GM18519 (cell line): Measurements from ENCODE around the gene HIGD1A.

ENCODE experiments used
- ATAC-seq: cut with Tn5 transposase; IDR thresholded peaks from one replicate; pipeline ENCODE4 v1.9.1; 2021; ENCODE audit warnings: mild to moderate bottlenecking, moderate library complexity; ENCODE audit not compliant: unreplicated experiment, low FRiP score

The HIGD1A gene

DNA sequence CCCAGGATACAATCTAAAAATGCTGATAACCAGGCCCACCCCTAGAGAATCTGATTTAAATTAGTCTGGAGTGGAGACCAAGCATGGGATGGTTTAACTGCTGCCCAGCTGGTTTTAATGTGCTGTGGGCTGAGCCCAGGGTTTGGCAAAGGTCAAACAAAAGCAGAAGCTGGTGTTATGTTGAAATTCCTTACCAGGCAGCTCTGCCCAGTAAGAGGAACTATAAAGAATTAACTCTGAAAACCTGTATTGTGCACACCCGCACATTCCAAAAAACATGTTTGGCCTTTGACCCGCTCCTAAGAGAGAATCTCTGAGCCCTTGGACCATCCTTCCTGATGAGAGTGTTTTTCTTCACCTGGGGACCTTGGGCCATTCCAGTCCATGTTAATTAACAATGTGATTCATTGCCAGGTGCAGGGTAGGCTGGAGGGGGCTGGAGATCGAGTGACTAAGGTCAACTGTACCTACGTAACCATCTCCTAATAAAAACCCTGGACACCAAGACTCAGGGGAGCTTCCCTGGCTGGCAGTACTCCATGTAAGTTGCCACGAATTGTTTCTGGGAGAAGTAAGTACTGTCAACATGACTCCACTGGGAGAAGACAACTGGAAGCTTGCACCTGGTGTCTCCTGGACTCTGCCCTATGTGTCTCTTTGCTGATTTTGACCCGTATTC lies 42.1 kb downstream of the HIGD1A start:
- ATAC-seq = no peak

DNA sequence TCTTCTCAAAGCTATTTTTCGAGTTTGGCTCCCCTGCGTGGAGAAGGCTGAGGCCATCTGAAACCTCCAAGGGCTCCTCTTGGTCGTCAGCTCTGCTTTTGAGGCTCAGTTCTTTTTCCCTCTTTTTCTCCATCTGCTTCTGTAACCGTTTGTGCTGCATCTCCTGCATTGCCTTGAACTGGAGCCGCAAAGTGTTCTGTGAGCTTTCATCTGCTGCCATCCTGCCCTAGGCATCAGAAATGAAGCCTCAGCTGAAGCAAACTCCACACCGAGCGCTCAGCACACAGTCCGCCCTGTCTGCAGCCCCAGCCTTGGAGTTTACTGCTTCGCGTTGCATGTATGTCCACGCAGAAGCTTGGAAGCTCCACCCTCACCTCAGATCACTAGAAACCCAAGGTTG lies 46.2 kb downstream of the HIGD1A start:
- no peak for ATAC-seq

DNA sequence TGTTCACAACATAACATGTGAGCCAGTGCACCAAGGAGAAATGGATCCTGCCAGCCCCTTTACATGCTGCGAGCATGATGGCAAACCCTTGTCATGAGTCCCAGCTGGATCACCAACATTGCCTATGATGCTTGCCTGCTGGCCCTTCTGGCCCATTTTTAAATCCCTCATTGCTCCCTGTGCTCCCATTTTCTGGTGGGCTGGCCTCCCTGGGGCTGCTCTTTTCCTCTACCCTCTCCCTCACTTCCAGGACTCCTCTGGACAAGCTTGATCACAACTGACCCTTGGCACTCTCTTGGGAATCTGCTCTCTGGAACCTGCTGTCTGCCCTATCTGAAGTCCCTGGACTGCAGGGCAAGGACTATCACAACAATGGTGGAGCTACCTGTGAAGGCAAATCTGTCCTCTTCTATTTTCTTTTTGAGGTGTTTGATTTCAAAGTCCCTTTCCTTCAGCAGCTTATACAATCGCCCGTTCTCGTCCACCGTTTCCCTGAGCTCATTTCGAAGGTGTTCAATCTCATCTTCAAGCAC lies 47.5 kb downstream of the HIGD1A start:
- no peak for ATAC-seq

DNA sequence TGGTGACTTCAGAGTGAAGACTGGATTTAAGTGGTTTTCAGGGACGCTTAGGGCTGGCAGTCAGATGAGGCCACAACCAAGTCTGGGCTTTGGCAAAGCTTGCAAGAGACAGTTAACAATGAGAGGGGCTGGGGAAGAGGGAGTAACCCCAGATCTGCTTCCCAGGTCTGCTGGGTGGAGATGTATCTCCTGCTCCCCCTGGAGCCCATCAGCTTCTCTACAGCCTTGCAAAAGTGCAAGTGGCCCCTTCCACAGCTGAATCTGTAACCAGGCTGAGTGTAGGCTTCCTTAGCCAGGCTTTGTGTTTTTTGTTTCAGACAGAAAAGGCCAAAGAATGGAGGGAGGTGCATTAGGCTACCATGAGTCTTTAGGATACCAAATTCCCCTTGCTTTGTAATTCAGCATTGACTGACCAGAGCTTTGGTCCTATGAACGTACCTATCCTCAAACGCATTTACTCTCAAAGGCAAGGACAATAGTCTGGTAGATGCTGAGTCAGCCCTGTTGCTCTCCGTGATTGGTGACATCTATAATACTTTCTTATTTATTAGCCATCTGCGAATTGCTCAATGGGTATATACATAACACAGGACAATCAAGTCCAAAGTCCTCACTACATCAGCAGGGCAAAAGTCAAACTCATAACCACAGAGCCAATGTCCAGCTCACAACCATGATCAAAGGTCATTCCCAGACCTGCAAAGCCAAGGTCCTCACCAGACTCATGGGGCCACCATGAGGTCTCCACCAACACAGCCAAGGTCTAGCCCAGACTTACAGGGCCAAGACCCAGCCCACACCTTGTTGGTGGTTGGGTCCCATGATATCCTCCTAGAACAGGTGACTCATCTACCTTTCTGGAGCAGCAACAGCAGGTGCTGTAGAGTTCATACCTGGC lies 48.4 kb downstream of the HIGD1A start:
- no peak for ATAC-seq

DNA sequence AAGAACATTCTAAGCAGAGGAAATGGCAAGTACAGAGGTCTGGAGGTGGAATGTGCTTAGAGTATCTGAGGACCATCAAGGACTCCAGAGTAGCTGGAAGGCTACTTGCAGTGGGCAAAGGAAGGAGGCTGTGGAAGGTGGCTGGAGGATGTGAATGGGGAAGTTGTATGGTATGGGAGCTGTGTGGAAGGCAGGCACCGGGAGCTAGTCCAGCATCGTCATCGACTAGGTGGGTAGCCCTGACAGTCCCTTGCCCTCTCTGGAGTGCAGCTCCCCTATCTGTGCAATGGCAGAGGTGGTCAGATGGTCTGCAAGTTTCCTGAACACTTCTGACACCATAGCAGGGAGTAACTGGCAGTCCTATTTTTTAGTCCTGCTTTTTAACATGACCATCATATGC lies 50.5 kb downstream of the HIGD1A start:
- ATAC-seq = no peak

DNA sequence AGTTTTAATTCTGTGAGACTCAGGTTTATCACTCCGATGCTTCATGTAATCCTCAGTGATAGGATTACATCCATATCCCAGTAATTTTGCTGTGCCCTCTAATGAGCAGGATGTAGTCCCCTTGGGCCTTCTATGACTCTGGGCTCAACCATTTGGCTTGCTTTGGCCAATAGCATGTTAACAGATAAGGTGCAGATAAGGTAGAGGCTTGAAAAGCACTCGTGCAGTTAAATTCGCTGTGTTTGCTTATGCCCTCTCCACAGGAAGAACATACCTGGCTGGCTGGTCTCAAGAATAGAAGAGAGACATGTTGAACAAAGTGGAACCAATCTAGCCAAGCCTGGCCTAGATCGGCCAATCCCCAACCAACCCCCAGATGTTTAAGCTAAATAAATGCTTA lies 51.3 kb downstream of the HIGD1A start:
- no peak for ATAC-seq

DNA sequence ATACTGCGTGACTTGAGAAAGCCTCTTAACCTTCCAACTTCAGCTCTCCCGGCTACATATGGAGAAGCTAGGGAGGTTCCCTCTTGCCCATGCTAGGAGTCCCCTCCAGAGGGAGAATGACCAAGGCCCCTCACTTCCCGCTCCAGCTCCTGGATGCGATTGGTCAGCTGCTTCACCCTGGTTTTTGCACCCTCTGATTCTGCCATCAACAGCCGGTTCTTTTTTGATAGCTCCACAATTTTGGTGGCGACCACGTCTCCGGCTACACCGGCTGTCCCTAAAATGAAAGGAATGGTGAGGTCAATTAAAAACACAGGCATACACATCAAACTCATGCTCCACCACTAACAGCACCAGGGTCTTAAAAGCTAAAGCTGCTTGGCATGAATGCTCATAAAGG lies 51.8 kb downstream of the HIGD1A start:
- no peak for ATAC-seq

DNA sequence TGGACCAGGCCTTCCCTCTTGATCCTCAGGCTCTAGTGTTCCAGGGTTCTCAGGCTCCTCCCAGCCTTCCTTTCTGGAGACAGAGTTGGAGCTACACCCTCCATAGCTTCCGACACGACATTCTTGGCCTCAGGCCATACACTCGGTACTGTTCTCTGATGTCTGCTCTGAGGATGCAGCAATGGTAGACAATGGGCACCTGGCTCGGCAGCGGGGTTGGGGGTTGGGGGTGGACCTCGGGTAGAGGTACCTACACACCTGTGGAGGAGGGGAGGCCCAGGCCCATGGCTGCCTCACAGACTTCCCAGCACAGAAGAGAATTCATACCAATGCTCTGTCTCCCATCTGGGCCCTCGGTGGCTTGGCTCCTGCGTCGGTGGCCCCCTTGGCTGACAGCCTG lies 52.7 kb downstream of the HIGD1A start:
- no peak for ATAC-seq

DNA sequence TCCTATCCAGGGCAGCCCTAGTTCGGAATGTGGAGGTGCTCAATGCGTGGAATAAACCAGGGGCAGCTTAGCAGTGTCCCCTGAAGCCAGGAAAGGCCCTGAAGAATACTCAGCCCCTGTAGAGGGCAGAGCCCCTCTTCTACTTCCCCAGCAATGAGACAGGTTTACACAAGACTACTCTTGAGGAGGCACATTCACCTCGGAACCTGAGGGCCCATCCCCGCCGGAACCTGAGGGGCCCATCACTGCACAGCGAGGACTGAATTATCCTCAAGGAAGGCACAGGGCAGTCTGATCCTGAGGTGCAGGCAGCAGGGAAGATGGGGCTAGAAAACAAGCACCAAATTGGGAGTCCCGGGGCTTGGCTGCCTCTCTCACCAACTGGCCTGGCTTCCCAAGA lies 53.5 kb downstream of the HIGD1A start:
- ATAC-seq = no peak

DNA sequence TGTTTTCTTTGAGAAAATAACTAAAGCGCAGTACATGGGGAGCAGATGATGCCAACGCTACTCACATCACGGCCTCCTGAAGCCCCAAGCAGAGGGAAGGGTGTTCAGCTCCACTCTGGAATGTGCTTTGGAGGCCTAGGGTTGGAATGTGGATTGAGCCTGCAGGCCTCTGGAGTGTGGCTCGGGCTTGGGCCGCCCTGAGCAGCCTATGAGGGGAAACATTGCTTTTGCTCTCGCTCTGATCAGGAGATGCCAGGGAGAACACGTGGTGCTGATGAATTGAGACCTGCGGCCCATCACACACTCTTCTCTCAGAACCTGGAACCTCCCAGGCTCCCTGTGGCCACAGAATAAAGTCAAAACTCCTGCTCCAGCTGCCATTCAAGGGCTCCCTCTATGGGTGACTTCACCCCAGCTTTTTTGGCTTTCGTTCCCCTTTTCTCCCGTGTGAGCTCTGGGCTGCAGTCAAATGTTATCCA lies 54.5 kb downstream of the HIGD1A start:
- no peak for ATAC-seq

DNA sequence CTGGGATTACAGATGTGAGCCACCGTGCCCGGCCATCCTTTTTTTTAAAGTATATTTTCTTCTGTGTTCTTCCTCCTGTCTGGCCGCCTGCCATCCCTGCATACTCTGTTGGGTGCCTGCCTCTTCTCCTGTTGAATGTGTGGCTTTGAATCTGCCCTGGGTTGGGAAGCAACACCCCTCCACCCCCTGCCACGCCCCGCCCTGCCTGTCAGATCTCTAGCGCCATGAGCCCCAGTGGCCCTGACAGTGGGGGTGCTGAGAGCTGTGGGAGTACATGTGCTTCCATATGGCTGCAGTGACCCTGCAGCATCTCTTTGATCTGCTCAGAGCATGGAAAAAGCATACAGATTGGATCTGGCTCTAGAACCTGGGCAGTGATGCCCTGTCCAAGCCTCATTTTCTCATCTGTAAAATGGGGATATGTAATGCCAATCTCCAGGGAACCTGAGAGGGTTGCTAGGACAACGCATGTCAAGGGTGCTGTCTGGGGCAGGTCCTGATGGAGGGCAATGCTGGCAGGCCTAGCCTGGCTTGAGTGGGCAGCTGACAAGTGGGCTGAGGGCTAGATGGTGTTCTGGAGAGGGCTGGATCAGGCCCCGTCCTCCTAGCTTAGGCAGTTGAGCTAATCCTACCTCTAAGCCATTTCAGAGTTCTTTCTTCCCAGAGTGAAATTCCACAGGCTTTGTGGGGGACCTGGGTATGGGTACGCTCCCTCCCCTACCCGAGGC lies 55.1 kb downstream of the HIGD1A start:
- no peak for ATAC-seq

DNA sequence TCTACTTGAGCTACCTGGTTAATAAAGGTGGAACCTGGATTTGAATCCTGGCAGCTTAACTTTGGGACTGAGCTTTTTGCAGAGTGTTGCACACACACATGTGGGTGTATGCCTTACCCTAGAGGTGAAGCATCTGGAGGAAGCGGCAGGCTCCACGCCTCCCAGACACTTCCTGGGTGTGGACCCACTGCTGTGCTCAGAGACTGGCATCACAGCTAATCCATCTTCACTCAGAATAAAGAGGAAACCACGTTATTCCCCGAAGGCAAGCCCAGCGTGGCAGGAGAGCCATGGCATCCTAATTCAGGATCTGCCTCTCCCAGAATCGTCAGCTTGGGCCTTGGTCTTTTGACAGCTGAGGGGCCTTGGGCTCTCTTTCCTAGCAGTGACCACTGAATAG lies 56.7 kb downstream of the HIGD1A start:
- ATAC-seq = no peak

DNA sequence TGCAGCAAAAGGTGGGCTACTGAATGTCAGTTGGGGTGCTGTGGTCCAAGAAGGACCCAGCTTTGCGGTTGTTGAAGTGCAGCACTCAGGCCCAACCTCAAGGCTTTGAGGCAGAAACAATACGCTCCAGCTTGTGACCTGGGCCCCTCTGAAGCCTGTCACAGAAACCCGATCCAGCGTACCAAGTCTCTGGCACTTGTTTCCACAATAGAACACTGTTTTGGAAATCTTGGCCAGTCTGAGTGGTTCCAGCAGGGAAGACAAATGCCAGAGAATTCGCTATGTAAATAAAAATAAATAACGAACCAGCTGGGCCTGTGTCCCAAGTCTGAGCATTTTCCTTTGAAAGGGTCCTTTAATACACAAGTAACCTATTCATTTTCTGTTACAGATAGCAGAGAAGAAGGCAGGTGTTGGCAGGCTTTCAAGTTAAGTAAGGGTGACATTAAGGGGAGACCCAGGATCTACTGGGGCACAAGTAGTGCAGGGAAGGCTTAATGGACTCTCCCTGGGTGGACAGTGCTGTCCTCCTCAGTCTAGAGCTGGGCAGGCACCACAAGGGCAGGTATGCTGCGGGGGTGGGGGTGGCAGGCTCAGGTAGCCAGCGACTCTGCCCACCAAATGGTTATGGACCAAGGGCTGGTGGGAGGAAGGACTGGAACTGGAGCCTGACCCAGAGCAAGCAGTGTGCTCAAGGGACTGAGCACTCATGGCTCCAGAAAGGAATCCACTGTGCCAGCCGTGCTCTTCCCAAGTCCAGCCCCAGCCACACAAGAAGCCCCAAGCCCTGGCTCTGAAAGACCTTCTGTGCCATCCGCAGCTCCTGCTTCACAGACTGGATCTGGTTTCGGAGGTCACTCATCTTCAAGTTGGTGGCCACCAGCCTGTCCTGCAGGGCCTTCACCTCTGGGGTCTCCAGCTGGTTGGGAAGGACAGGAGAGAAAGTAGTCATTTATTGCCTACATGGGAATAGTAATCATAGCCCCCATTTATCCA lies 57.5 kb downstream of the HIGD1A start:
- no peak for ATAC-seq

DNA sequence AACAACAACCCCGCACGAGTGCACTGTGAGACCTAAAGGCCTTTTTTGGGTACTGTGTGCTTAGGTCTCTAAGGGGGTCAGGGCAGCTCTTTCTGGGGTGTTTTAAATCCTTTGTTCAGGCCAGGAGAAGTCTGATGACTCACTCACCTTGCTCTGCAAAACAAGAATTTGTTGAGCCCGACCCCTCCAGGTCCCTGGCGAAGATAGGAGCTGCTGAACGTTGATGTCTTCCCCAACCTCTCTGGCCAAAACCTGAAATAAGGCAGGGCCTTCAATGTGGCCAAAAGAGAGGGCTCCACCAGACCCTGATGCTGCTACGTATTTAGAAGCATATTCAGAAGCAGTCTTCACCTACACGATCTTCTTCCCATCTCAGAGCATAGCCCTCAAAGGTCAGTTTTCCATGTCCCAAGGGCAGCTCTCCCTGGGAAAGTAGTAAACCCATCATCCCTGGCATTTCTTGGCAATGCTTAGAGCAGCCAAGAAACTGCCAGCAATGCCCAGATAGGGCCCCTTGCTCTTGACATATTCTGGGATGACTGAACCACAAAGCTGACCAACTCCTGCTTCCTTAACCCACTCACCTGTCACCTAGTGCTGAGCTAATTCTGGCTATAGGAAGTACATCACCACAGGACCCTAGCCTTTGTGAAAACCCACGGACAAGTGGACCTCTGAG lies 58.4 kb downstream of the HIGD1A start:
- no peak for ATAC-seq

DNA sequence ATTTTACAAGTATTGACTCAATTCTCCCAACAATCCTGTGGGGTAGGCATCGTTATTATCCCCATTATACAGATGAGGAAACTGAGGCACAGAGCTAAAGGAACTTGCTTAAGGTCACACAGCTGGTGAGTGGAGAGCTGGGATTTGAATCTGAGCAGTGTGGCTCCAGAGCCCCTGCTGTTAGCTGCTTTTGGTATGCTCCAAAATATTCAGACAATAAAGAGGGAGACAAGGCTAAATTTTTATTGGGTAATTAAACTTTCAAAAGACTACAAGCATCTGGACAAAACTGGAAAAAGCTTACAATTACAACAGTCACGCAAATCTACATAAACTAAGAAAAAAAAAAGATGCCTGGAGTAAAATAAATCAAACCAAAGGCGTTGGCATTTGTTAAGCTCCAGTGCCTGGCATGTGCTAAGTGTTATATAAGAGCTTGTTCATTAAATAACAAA lies 59.0 kb downstream of the HIGD1A start:
- no peak for ATAC-seq

DNA sequence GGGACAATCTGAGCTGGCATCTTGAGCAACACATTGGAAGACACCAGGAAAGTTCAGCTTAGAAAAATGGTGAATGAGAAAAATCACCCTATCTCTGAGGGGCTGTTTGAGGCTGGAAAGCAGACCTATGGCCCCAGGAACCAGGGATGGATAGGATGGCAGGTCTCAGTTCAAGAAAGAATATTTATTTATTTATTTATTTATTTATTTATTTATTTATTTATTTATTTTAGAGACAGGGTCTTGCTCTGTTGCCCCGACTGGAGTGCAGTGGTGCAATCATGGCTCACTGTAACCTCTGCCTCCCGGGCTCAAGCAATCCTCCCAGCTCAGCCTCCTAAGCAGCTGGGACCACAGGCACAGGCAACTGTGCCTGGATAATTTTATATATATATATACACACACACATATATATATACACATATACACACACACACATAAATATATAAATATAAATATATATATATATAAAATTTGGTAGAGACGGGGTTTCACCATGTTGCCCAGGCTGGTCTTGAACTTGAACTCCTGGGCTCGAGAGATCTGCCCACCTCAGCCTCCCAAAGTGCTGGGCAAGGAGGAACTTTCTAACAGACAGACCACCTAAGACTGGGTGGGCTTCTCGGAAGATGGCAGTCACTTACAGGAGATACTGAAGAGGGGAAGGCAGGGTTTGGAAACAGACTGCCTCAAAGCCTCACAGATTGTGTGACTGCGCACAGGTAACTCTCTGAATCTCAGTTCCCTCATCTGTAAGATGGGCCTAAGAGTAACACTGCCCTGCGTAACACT lies 60.9 kb downstream of the HIGD1A start:
- ATAC-seq = no peak

DNA sequence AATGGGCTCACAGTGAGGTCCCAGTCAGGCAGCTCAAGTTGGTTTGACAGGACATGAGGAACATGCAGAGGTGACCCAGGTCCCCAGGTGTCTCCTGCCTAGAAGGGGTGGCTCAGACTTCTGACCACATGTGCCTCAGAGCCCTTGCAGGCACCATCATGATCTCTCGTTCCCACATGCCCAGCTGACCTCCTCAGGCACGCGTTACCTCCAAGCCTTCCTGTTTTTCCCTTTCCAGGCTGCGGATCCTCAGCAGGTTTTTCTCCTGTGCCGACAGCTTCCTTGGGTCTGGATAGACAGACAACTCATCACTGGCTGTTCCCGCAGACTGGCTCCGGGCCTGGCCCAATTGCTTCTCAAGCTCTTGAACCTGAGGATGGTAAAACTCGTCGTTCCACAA lies 61.6 kb downstream of the HIGD1A start:
- ATAC-seq = no peak

DNA sequence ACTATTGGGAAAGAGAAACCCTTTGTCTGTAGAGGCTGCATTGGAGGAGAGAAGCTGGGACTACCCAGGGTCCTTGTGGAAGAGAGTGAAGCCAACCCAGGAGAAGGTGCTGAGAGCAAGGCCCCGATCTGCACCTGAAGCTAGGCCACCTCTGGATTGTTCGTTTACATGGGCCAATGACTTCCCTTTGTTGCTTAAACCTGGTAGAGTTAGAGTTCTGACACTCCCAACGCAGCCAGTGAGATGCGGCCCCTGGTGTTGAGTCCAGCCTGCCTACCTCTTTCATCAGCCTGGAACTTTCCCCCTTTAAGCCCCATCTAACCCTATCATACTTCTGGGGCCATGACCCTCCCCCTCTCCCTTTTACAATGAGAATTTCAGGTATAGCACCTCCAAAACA lies 62.0 kb downstream of the HIGD1A start:
- no peak for ATAC-seq
